Upper lobe of left lung (tissue), 4 donors: ENCODE data around the gene BAIAP2L1.
A peak's percentile ranks its signal among the peaks of the same experiment; 100 is the strongest.

ENCODE experiments used
- CTCF ChIP-seq, 6 experiments: fragments of 450-650 bp in 4 of 6; fragments of 200-600 bp in 2 of 6; sonication (generic) in 2 of 6; IDR thresholded peaks; one replicate each; pipeline ENCODE4 v1.5.1; 2016 to 2019; ENCODE audit warnings: antibody characterized with exemption in 6 of 6
- POLR2AphosphoS5 ChIP-seq, 2 donors: sonication (generic); formaldehyde crosslinking; IDR thresholded peaks; one replicate each; pipeline ENCODE4 v1.5.1; 2017; ENCODE audit warnings: antibody characterized with exemption in 2 of 2

GRCh38 chr7:98266840-98267239 lies 134.1 kb downstream of the BAIAP2L1 start:
- TF ChIP-seq CTCF (IDR thresholded peaks at IDR 0.05) (peak in 4 of 6 experiments; percentile 17 to 40 (median 32)), POLR2AphosphoS5 (IDR thresholded peaks at IDR 0.05) (no peak)
